ENCODE results near the gene STRN.

DNA sequence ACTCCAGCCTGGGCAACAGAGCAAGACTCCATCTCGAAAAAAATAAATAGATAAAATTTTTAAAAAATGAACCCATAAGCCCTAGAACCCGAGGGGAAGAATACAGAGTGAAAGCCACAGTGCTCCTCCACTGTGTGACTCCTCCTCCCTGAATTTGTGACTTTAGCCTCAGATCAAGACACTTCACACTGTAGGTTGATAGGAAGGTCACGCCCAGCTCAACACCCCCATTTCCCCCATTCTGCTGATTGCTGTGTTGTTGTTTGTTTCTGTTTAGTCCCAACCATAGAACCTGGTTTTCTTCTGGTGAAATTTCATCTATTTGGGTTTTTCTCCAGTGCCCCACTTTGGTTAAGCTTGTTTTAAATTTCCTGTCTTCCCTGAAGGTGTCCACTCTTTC is 167.6 kb downstream of the STRN start:
- TF ChIP-seq POLR2AphosphoS5 (IDR thresholded peaks at IDR 0.05; ENCODE audit: low read depth), result no peak
- TF ChIP-seq, protein P1, sequence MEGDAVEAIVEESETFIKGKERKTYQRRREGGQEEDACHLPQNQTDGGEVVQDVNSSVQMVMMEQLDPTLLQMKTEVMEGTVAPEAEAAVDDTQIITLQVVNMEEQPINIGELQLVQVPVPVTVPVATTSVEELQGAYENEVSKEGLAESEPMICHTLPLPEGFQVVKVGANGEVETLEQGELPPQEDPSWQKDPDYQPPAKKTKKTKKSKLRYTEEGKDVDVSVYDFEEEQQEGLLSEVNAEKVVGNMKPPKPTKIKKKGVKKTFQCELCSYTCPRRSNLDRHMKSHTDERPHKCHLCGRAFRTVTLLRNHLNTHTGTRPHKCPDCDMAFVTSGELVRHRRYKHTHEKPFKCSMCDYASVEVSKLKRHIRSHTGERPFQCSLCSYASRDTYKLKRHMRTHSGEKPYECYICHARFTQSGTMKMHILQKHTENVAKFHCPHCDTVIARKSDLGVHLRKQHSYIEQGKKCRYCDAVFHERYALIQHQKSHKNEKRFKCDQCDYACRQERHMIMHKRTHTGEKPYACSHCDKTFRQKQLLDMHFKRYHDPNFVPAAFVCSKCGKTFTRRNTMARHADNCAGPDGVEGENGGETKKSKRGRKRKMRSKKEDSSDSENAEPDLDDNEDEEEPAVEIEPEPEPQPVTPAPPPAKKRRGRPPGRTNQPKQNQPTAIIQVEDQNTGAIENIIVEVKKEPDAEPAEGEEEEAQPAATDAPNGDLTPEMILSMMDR (IDR thresholded peaks at IDR 0.05; ENCODE audit: insufficient read depth, low read length), result no peak
- TF ChIP-seq, protein P2, sequence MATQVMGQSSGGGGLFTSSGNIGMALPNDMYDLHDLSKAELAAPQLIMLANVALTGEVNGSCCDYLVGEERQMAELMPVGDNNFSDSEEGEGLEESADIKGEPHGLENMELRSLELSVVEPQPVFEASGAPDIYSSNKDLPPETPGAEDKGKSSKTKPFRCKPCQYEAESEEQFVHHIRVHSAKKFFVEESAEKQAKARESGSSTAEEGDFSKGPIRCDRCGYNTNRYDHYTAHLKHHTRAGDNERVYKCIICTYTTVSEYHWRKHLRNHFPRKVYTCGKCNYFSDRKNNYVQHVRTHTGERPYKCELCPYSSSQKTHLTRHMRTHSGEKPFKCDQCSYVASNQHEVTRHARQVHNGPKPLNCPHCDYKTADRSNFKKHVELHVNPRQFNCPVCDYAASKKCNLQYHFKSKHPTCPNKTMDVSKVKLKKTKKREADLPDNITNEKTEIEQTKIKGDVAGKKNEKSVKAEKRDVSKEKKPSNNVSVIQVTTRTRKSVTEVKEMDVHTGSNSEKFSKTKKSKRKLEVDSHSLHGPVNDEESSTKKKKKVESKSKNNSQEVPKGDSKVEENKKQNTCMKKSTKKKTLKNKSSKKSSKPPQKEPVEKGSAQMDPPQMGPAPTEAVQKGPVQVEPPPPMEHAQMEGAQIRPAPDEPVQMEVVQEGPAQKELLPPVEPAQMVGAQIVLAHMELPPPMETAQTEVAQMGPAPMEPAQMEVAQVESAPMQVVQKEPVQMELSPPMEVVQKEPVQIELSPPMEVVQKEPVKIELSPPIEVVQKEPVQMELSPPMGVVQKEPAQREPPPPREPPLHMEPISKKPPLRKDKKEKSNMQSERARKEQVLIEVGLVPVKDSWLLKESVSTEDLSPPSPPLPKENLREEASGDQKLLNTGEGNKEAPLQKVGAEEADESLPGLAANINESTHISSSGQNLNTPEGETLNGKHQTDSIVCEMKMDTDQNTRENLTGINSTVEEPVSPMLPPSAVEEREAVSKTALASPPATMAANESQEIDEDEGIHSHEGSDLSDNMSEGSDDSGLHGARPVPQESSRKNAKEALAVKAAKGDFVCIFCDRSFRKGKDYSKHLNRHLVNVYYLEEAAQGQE (IDR thresholded peaks at IDR 0.05; ENCODE audit: insufficient replicate concordance, low read depth), result no peak
- no peak for TF ChIP-seq GABPA (IDR thresholded peaks at IDR 0.05; ENCODE audit: low read depth)

Measured in HL-60 (cell line).